Measurements from ENCODE around the gene POLR1G. TPM values are rescaled to one million over a fixed set of nuclear protein-coding genes. Genes with fewer than 3 reads are reported as not detected.

Gene POLR1G
- total and polyA plus RNA-seq, 9 of the 15 experiments (the other 6 are each of a cell fraction or from before 2014, with no cell fraction given): 3.0 to 50.1 (median 27.4) TPM

- peak; percentile 68 for TF ChIP-seq MGA (IDR thresholded peaks at IDR 0.05)
- TF ChIP-seq ZNF41 (CRISPR knock-in tag; conservative IDR thresholded peaks at IDR 0.05): no peak
- peak; percentile 70; the same call in 1 of the 2 replicates for TF ChIP-seq CBX1 (IDR thresholded peaks at IDR 0.05; ENCODE audit: low read depth)
- TF ChIP-seq, protein P1, sequence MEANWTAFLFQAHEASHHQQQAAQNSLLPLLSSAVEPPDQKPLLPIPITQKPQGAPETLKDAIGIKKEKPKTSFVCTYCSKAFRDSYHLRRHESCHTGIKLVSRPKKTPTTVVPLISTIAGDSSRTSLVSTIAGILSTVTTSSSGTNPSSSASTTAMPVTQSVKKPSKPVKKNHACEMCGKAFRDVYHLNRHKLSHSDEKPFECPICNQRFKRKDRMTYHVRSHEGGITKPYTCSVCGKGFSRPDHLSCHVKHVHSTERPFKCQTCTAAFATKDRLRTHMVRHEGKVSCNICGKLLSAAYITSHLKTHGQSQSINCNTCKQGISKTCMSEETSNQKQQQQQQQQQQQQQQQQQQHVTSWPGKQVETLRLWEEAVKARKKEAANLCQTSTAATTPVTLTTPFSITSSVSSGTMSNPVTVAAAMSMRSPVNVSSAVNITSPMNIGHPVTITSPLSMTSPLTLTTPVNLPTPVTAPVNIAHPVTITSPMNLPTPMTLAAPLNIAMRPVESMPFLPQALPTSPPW (CRISPR knock-in tag; IDR thresholded peaks at IDR 0.05): peak; percentile 98
- TF ChIP-seq, protein P2, sequence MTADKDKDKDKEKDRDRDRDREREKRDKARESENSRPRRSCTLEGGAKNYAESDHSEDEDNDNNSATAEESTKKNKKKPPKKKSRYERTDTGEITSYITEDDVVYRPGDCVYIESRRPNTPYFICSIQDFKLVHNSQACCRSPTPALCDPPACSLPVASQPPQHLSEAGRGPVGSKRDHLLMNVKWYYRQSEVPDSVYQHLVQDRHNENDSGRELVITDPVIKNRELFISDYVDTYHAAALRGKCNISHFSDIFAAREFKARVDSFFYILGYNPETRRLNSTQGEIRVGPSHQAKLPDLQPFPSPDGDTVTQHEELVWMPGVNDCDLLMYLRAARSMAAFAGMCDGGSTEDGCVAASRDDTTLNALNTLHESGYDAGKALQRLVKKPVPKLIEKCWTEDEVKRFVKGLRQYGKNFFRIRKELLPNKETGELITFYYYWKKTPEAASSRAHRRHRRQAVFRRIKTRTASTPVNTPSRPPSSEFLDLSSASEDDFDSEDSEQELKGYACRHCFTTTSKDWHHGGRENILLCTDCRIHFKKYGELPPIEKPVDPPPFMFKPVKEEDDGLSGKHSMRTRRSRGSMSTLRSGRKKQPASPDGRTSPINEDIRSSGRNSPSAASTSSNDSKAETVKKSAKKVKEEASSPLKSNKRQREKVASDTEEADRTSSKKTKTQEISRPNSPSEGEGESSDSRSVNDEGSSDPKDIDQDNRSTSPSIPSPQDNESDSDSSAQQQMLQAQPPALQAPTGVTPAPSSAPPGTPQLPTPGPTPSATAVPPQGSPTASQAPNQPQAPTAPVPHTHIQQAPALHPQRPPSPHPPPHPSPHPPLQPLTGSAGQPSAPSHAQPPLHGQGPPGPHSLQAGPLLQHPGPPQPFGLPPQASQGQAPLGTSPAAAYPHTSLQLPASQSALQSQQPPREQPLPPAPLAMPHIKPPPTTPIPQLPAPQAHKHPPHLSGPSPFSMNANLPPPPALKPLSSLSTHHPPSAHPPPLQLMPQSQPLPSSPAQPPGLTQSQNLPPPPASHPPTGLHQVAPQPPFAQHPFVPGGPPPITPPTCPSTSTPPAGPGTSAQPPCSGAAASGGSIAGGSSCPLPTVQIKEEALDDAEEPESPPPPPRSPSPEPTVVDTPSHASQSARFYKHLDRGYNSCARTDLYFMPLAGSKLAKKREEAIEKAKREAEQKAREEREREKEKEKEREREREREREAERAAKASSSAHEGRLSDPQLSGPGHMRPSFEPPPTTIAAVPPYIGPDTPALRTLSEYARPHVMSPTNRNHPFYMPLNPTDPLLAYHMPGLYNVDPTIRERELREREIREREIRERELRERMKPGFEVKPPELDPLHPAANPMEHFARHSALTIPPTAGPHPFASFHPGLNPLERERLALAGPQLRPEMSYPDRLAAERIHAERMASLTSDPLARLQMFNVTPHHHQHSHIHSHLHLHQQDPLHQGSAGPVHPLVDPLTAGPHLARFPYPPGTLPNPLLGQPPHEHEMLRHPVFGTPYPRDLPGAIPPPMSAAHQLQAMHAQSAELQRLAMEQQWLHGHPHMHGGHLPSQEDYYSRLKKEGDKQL (CRISPR knock-in tag; IDR thresholded peaks at IDR 0.05; ENCODE audit: borderline replicate concordance): no peak
- peak; percentile 58 for TF ChIP-seq POLR2A (conservative IDR thresholded peaks at IDR 0.05)
- peak in 1 of 2 experiments; percentile 27; a peak in 1 of 4 replicates for TF ChIP-seq SIN3A (IDR thresholded peaks at IDR 0.05; ENCODE audit: borderline replicate concordance in 2 of 2, control insufficient read depth in 1 of 2, low read depth in 2 of 2, low read length in 2 of 2)
- TF ChIP-seq CSDE1 (IDR thresholded peaks at IDR 0.05): 0 out of 4 replicates have a peak, but pooled peaks of 1 of the 2 experiments have one; percentile 32
Measured at GRCh38 chr19:45444318-45445041, 38.0 kb downstream of the POLR1G start (continued).

All from K562 (cell line).